Hepatocyte (in vitro differentiated cells): ENCODE measurements around the gene SLC39A13. TPM values are rescaled to one million over a fixed set of nuclear protein-coding genes. Genes with fewer than 3 reads are reported as not detected.
A peak's percentile ranks its signal among the peaks of the same experiment; 100 is the strongest.

Source experiments
- DNase-seq: peaks from one replicate; pipeline ENCODE4 v3.0.0-alpha.2; 2016; ENCODE audit warnings: low spot score
- H2AFZ ChIP-seq: fragments of 200-600 bp; sonication (generic); 2 replicates; pipeline ENCODE4 v1.6.0; 2016; ENCODE audit warnings: antibody characterized with exemption, mild to moderate bottlenecking
- H3K27ac ChIP-seq: fragments of 200-600 bp; sonication (generic); 2 replicates; pipeline ENCODE4 v1.5.1; 2016; ENCODE audit warnings: mild to moderate bottlenecking
- H3K27me3 ChIP-seq: fragments of 200-600 bp; sonication (generic); 2 replicates; pipeline ENCODE4 v1.6.1; 2016
- H3K36me3 ChIP-seq: fragments of 200-600 bp; sonication (generic); replicated peaks from 2 replicates; pipeline ENCODE4 v1.5.1; 2016; ENCODE audit warnings: low read depth; ENCODE audit not compliant: insufficient read depth
- H3K4me1 ChIP-seq: fragments of 200-600 bp; sonication (generic); 2 replicates; pipeline ENCODE4 v1.5.1; 2016; ENCODE audit warnings: mild to moderate bottlenecking, moderate library complexity; ENCODE audit not compliant: insufficient read depth
- H3K4me2 ChIP-seq: fragments of 200-600 bp; sonication (generic); 2 replicates; pipeline ENCODE4 v1.6.0; 2016
- H3K4me3 ChIP-seq: fragments of 200-600 bp; sonication (generic); 2 replicates; pipeline ENCODE4 v1.5.1; 2016; ENCODE audit warnings: mild to moderate bottlenecking
- H3K79me2 ChIP-seq: fragments of 200-600 bp; sonication (generic); 2 replicates; pipeline ENCODE4 v1.6.0; 2017; ENCODE audit warnings: mild to moderate bottlenecking
- H3K9me2 ChIP-seq: fragments of 200-600 bp; sonication (generic); replicated peaks from 2 replicates; pipeline ENCODE4 v1.6.0; 2017; ENCODE audit warnings: mild to moderate bottlenecking; ENCODE audit not compliant: insufficient read depth
- H3K9me3 ChIP-seq: fragments of 200-600 bp; sonication (generic); 2 replicates; pipeline ENCODE4 v1.5.1; 2016; ENCODE audit warnings: low read depth, mild to moderate bottlenecking
- H4K20me1 ChIP-seq: fragments of 200-600 bp; sonication (generic); 2 replicates; pipeline ENCODE4 v1.6.0; 2016; ENCODE audit warnings: mild to moderate bottlenecking; ENCODE audit not compliant: insufficient read depth, poor library complexity, severe bottlenecking
- EZH2 ChIP-seq: fragments of 200-600 bp; sonication (generic); IDR thresholded peaks from 2 replicates; pipeline ENCODE4 v1.6.1; 2016; ENCODE audit warnings: antibody characterized with exemption, mild to moderate bottlenecking, borderline replicate concordance
- EZH2phosphoT487 ChIP-seq: fragments of 200-600 bp; sonication (generic); IDR thresholded peaks from one replicate; pipeline ENCODE4 v1.6.1; 2018; ENCODE audit warnings: antibody characterized with exemption, mild to moderate bottlenecking, low read depth, moderate library complexity; ENCODE audit not compliant: unreplicated experiment, severe bottlenecking
- WGBS: methylation state at CpG from one replicate; pipeline ENCODE4 v1.1.6; 2016; ENCODE audit warnings: low lambda C conversion rate; ENCODE audit errors: missing lambda C conversion rate; 5-methylcytosine and 5-hydroxymethylcytosine counted together
- polyA plus RNA-seq: library from polyadenylated mRNA; unstranded; fragments of >200 nt; fragmentation: Nextera tagmentation; extraction: Ambion mirVana; gene quantifications from 2 replicates; pipeline ENCODE4 v1.2.1, GENCODE V29; 2016
- total RNA-seq: library from RNA; depleted of rRNA; stranded (reverse); fragments of >200 nt; gene quantifications from 2 replicates; pipeline ENCODE4 v1.2.3, GENCODE V29; 2014
- TF ChIP-seq, protein P1 (sequence below): fragments of 200-600 bp; sonication (generic); IDR thresholded peaks from 2 replicates; pipeline ENCODE4 v1.5.1; 2016; ENCODE audit warnings: antibody characterized with exemption, mild to moderate bottlenecking; ENCODE audit not compliant: poor library complexity

The SLC39A13 gene
- total and polyA plus RNA-seq, 2 experiments from 2014 or later = 72.3 to 118 TPM

DNA sequence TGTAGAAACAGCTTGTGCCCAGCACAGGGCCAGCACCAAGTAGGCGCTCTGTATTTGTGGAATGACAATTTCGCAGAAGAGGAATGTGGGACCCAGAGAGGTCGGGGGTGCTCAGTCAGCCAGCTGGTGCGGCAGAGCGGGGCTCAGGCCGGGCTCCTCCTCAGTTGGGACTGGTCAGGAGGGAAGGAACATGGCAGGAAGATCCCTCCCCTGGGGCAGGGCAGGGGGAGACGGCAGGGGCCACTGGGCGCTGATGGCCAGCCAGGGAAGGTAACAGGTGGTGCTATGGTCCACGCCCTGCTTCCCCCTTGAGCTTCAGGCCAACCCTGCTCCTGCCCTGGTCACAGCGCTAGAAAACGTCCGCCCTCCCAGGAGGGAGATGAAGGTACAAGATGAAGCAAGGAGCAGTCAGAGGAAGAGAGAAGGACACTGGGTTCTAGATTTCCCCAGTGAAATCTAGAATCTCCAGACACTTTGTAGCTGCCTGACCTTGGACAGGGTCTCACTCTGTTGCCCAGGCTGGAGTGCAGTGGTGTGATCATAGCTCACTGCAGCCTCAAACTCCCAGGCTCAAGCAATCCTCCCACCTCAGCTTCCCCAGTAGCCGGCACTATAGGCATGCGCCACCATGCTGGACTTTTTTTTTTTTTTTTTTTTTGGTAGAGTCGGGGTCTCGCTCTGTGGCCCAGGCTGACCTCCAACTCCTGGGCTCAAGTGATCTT is 16.5 kb upstream of the SLC39A13 start:
- Histone ChIP-seq H3K9me3 (no peaks in the 10 kb centered on the region), H3K4me2 (no peak overlapping the region), H3K4me3 (no peak overlapping the region), H3K79me2 (no peaks in the 10 kb centered on the region), H3K27ac (no peak overlapping the region), H3K9me2 (no peaks in the 10 kb centered on the region), H2AFZ (no peak overlapping the region), H3K36me3 (no peaks in the 10 kb centered on the region), H4K20me1 (no peaks in the 10 kb centered on the region), H3K4me1 (no peaks in the 10 kb centered on the region), H3K27me3 (no peaks in the 10 kb centered on the region)
- TF ChIP-seq EZH2 = no peak
- DNase-seq = no peak
- WGBS = 89% methylated on average over 15 of the region's 16 CpGs

DNA sequence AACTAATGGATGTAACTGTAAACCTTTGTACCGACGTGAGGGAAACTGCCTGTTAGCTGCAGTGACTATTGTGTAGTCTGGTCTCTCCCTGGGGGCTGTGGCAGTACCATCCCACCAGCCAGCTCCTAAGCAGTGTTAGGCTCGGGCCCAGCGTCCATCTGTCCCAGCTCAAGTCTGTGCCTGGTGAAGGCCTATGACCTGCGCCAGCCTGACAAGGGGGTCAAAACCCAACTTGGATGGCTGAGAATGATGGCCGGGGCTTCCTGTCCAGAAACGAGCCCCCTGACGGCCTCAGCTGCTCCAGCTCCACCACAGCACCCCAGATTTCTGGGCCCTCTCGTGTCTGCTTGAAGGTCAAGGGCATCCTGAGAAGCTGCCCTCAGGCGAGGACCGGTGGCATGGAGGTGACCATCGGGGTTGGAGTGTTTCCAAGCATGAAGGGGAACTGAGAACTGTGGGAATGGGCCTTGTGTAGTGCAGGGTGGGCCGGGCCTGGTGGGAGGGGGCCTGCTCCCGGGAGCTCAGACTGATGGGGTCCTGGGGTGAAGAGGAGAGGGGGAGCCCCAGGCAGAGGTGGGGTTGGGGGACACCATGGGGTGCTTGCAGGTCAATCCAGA is 15.7 kb upstream of the SLC39A13 start:
- Histone ChIP-seq H3K4me2 (no peak overlapping the region), H3K79me2 (no peaks in the 10 kb centered on the region), H3K9me2 (no peaks in the 10 kb centered on the region), H2AFZ (no peak overlapping the region), H3K4me3 (no peak overlapping the region), H3K36me3 (no peaks in the 10 kb centered on the region), H3K9me3 (no peaks in the 10 kb centered on the region), H3K27me3 (no peaks in the 10 kb centered on the region), H3K4me1 (no peaks in the 10 kb centered on the region), H4K20me1 (no peaks in the 10 kb centered on the region), H3K27ac (no peak overlapping the region)
- no peak for TF ChIP-seq EZH2
- TF ChIP-seq EZH2phosphoT487 = no peak
- TF ChIP-seq, protein P1, sequence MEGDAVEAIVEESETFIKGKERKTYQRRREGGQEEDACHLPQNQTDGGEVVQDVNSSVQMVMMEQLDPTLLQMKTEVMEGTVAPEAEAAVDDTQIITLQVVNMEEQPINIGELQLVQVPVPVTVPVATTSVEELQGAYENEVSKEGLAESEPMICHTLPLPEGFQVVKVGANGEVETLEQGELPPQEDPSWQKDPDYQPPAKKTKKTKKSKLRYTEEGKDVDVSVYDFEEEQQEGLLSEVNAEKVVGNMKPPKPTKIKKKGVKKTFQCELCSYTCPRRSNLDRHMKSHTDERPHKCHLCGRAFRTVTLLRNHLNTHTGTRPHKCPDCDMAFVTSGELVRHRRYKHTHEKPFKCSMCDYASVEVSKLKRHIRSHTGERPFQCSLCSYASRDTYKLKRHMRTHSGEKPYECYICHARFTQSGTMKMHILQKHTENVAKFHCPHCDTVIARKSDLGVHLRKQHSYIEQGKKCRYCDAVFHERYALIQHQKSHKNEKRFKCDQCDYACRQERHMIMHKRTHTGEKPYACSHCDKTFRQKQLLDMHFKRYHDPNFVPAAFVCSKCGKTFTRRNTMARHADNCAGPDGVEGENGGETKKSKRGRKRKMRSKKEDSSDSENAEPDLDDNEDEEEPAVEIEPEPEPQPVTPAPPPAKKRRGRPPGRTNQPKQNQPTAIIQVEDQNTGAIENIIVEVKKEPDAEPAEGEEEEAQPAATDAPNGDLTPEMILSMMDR = no peak
- WGBS = 93% methylated on average over 13 of the region's 14 CpGs
- no peak for DNase-seq

DNA sequence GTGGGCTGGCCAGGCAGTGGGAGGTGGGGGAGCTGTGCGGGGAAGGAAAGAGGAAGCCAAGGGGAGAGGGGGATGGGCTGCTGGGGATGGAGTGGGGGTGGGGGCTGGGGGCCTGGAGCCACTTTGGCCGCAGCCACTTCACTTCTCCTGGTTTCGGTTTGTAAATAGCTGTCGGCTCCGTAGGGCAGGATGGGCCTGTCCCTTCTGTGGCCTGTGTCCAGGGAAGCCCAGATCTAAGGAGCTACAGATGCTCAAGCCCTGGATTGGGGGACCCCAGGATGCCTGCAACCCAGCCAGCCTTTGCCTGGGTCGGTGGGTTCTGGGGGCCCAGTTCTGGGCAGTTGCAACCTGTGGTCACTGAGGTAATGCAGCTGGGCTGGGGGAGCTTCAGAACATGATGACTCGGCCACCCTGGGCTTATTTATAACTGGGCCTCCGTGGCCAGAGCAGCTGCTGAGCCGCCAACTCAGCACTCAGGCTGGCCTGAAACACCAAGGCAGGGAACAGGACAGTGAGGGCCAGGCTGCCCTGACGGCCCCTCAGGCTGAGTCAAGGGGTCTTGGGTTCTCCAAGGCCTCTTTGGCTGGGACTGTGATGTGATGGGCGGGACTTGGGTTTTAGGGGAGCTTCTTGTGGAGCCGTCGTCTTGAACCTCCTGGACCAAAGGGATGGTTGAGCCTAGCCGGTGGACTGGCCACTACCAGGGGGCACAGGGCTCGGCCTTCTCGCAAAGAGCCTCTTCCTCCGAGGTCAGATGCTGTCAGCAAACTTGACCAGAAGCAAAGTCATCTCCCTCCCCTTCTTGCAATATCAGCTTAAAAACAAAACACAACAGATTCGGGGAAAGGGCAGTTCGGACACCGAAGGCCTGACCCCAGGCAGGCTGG is 15.0 kb upstream of the SLC39A13 start:
- no peaks in the 10 kb centered on the region for H3K27me3 ChIP-seq
- TF ChIP-seq, protein P1 = no peak
- TF ChIP-seq EZH2 (no peak), EZH2phosphoT487 (no peak)
- no peaks in the 10 kb centered on the region for H3K79me2 ChIP-seq
- no peaks in the 10 kb centered on the region for H3K36me3 ChIP-seq
- H2AFZ ChIP-seq = no peak overlapping the region
- H3K4me1 ChIP-seq = no peaks in the 10 kb centered on the region
- no peak overlapping the region for H3K4me2 ChIP-seq
- H4K20me1 ChIP-seq = no peaks in the 10 kb centered on the region
- 81% methylated on average over 19 of the region's 20 CpGs for WGBS
- no peaks in the 10 kb centered on the region for H3K9me2 ChIP-seq
- H3K9me3 ChIP-seq = no peaks in the 10 kb centered on the region
- no peak overlapping the region for H3K4me3 ChIP-seq
- DNase-seq = peak; percentile 40
- no peak overlapping the region for H3K27ac ChIP-seq

DNA sequence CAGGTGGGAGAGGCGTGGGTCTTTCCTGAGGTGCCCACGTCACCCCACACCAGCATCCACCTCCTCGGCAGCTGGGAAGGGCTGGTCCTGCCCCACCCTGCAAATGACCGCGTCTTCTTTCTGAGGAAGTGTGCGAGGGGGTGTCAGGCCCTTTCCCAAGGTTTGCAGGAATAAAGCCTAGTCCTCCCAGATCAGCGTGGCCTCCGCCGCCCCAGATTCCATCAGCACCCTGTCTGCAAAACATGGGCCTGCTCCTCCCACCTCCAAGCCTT is 14.4 kb upstream of the SLC39A13 start:
- H3K27me3 ChIP-seq = no peaks in the 10 kb centered on the region
- H3K36me3 ChIP-seq = no peaks in the 10 kb centered on the region
- no peak overlapping the region for H3K27ac ChIP-seq
- H3K79me2 ChIP-seq = no peaks in the 10 kb centered on the region
- no peaks in the 10 kb centered on the region for H3K4me1 ChIP-seq
- WGBS = 94% methylated on average over 9 of the region's 9 CpGs
- no peak for DNase-seq
- H4K20me1 ChIP-seq = no peaks in the 10 kb centered on the region
- no peak overlapping the region for H2AFZ ChIP-seq
- H3K4me2 ChIP-seq = no peak overlapping the region
- no peaks in the 10 kb centered on the region for H3K9me3 ChIP-seq
- H3K9me2 ChIP-seq = no peaks in the 10 kb centered on the region
- H3K4me3 ChIP-seq = no peak overlapping the region
- TF ChIP-seq, protein P1 = no peak
- TF ChIP-seq EZH2 (no peak), EZH2phosphoT487 (no peak)
